Stimulated activated naive CD8-positive, alpha-beta T cell treated with anti-CD3 and anti-CD28 coated beads, Interleukin-15, Interleukin-2, amounts not matched to agents 100 ng/mL and 50 ng/mL, for 24 hours (primary cell): ENCODE results near the gene KISS1.
A peak's percentile ranks its signal among the peaks of the same experiment; 100 is the strongest.

Source experiments
- H3K27ac Mint-ChIP-seq: one replicate; pipeline ENCODE4 v1.8.0; 2021; ENCODE audit warnings: mild to moderate bottlenecking, mixed read lengths
- H3K27me3 Mint-ChIP-seq: one replicate; pipeline ENCODE4 v1.8.0; 2021; ENCODE audit warnings: mixed read lengths
- H3K36me3 Mint-ChIP-seq: one replicate; pipeline ENCODE4 v1.8.0; 2021; ENCODE audit warnings: low read depth, mixed read lengths
- H3K4me1 Mint-ChIP-seq: one replicate; pipeline ENCODE4 v1.8.0; 2021; ENCODE audit warnings: low read depth, mixed read lengths
- H3K4me3 Mint-ChIP-seq: one replicate; pipeline ENCODE4 v1.8.0; 2021; ENCODE audit warnings: mild to moderate bottlenecking, mixed read lengths
- H3K9me3 Mint-ChIP-seq: one replicate; pipeline ENCODE4 v1.8.0; 2021; ENCODE audit warnings: mixed read lengths

The KISS1 gene

GRCh38 chr1:204223129-204223860 is 27.0 kb upstream of the KISS1 start:
- H3K4me3 Mint-ChIP-seq = no peak overlapping the region
- peaks cover 3% of the 10 kb centered on the region for H3K4me1 Mint-ChIP-seq
- no peak overlapping the region for H3K27ac Mint-ChIP-seq
- H3K9me3 Mint-ChIP-seq = no peaks in the 10 kb centered on the region
- no peaks in the 10 kb centered on the region for H3K27me3 Mint-ChIP-seq
- no peaks in the 10 kb centered on the region for H3K36me3 Mint-ChIP-seq

GRCh38 chr1:204222764-204223055 is 26.4 kb upstream of the KISS1 start:
- Mint-ChIP-seq H3K4me3 (no peak overlapping the region), H3K9me3 (no peaks in the 10 kb centered on the region), H3K4me1 (peaks cover 3% of the 10 kb centered on the region), H3K27ac (no peak overlapping the region), H3K36me3 (no peaks in the 10 kb centered on the region), H3K27me3 (no peaks in the 10 kb centered on the region)

- Mint-ChIP-seq H3K4me1 (peaks cover 3% of the 10 kb centered on the region), H3K36me3 (no peaks in the 10 kb centered on the region), H3K4me3 (no peak overlapping the region), H3K27me3 (no peaks in the 10 kb centered on the region), H3K9me3 (no peaks in the 10 kb centered on the region), H3K27ac (no peak overlapping the region)
Observed at GRCh38 chr1:204222006-204222763, 25.9 kb upstream of the KISS1 start.

- H3K4me3 Mint-ChIP-seq = no peak overlapping the region
- H3K27ac Mint-ChIP-seq = no peak overlapping the region
- H3K9me3 Mint-ChIP-seq = no peaks in the 10 kb centered on the region
- no peaks in the 10 kb centered on the region for H3K27me3 Mint-ChIP-seq
- no peaks in the 10 kb centered on the region for H3K36me3 Mint-ChIP-seq
- peaks cover 3% of the 10 kb centered on the region for H3K4me1 Mint-ChIP-seq
Observed at GRCh38 chr1:204221271-204221670, 25.0 kb upstream of the KISS1 start.

GRCh38 chr1:204219971-204220616 is 23.8 kb upstream of the KISS1 start:
- Mint-ChIP-seq H3K27me3 (no peaks in the 10 kb centered on the region), H3K4me3 (no peak overlapping the region), H3K9me3 (no peaks in the 10 kb centered on the region), H3K36me3 (no peaks in the 10 kb centered on the region), H3K27ac (no peak overlapping the region), H3K4me1 (peaks cover 3% of the 10 kb centered on the region)

GRCh38 chr1:204218552-204218951 is 22.3 kb upstream of the KISS1 start:
- no peaks in the 10 kb centered on the region for H3K27me3 Mint-ChIP-seq
- H3K4me1 Mint-ChIP-seq = peaks cover 10% of the 10 kb centered on the region
- no peak overlapping the region for H3K4me3 Mint-ChIP-seq
- H3K36me3 Mint-ChIP-seq = no peaks in the 10 kb centered on the region
- H3K27ac Mint-ChIP-seq = no peak overlapping the region
- no peaks in the 10 kb centered on the region for H3K9me3 Mint-ChIP-seq

- Mint-ChIP-seq H3K4me1 (peaks cover 10% of the 10 kb centered on the region), H3K9me3 (no peaks in the 10 kb centered on the region), H3K27ac (no peak overlapping the region), H3K36me3 (no peaks in the 10 kb centered on the region), H3K27me3 (no peaks in the 10 kb centered on the region), H3K4me3 (no peak overlapping the region)
Observed at GRCh38 chr1:204217648-204218000, 21.3 kb upstream of the KISS1 start.

GRCh38 chr1:204216880-204217647 is 20.8 kb upstream of the KISS1 start:
- H3K4me1 Mint-ChIP-seq = peaks cover 10% of the 10 kb centered on the region
- no peak overlapping the region for H3K27ac Mint-ChIP-seq
- H3K36me3 Mint-ChIP-seq = no peaks in the 10 kb centered on the region
- no peak overlapping the region for H3K4me3 Mint-ChIP-seq
- H3K27me3 Mint-ChIP-seq = no peaks in the 10 kb centered on the region
- H3K9me3 Mint-ChIP-seq = no peaks in the 10 kb centered on the region

GRCh38 chr1:204216236-204216635 is 19.9 kb upstream of the KISS1 start:
- Mint-ChIP-seq H3K36me3 (no peaks in the 10 kb centered on the region), H3K27me3 (no peaks in the 10 kb centered on the region), H3K9me3 (no peaks in the 10 kb centered on the region), H3K4me1 (peaks cover 10% of the 10 kb centered on the region), H3K27ac (no peak overlapping the region), H3K4me3 (no peak overlapping the region)

- Mint-ChIP-seq H3K36me3 (no peaks in the 10 kb centered on the region), H3K9me3 (no peaks in the 10 kb centered on the region), H3K4me3 (peak within 1 kb of the TSS; percentile 58), H3K27me3 (peaks cover 1% of the 10 kb centered on the region), H3K27ac (no peak within 1 kb of the TSS), H3K4me1 (peaks cover 10% of the 10 kb centered on the region)
Observed at GRCh38 chr1:204213668-204214662, 17.7 kb upstream of the KISS1 start, which contains the start of gene GOLT1A. Gene GOLT1A (minus strand): TSS chr1:204213988. CDS start chr1:204213906, 82 bp downstream.

GRCh38 chr1:204212715-204213114 is 16.4 kb upstream of the KISS1 start:
- H3K4me1 Mint-ChIP-seq = peaks cover 7% of the 10 kb centered on the region
- no peak overlapping the region for H3K4me3 Mint-ChIP-seq
- H3K9me3 Mint-ChIP-seq = no peaks in the 10 kb centered on the region
- H3K27me3 Mint-ChIP-seq = peaks cover 4% of the 10 kb centered on the region
- no peak overlapping the region for H3K27ac Mint-ChIP-seq
- no peaks in the 10 kb centered on the region for H3K36me3 Mint-ChIP-seq

- H3K9me3 Mint-ChIP-seq = no peaks in the 10 kb centered on the region
- H3K27ac Mint-ChIP-seq = no peak overlapping the region
- peaks cover 12% of the 10 kb centered on the region for H3K27me3 Mint-ChIP-seq
- H3K4me3 Mint-ChIP-seq = no peak overlapping the region
- H3K4me1 Mint-ChIP-seq = peaks cover 11% of the 10 kb centered on the region
- no peaks in the 10 kb centered on the region for H3K36me3 Mint-ChIP-seq
Observed at GRCh38 chr1:204211046-204211445, 14.8 kb upstream of the KISS1 start.

GRCh38 chr1:204207136-204207616 is 10.9 kb upstream of the KISS1 start:
- no peak overlapping the region for H3K27ac Mint-ChIP-seq
- H3K27me3 Mint-ChIP-seq = peaks cover 33% of the 10 kb centered on the region
- H3K36me3 Mint-ChIP-seq = no peaks in the 10 kb centered on the region
- peaks cover 4% of the 10 kb centered on the region for H3K4me1 Mint-ChIP-seq
- no peak overlapping the region for H3K4me3 Mint-ChIP-seq
- H3K9me3 Mint-ChIP-seq = no peaks in the 10 kb centered on the region

- Mint-ChIP-seq H3K36me3 (no peaks in the 10 kb centered on the region), H3K27ac (no peak overlapping the region), H3K9me3 (no peaks in the 10 kb centered on the region), H3K4me3 (no peak overlapping the region), H3K4me1 (peaks cover 4% of the 10 kb centered on the region), H3K27me3 (peaks cover 33% of the 10 kb centered on the region)
Observed at GRCh38 chr1:204206121-204206520, 9.8 kb upstream of the KISS1 start.
